GM23248 (cell line): ENCODE results near the gene DAB2IP. TPM values are rescaled to one million over a fixed set of nuclear protein-coding genes. Genes with fewer than 3 reads are reported as not detected.

ENCODE experiments used
- DNase-seq: peaks from one replicate; pipeline ENCODE4 v3.0.0-alpha.2; 2015
- H2AFZ ChIP-seq: fragments of 200-600 bp; sonication (generic); 2 replicates; pipeline ENCODE4 v1.6.1; 2016; ENCODE audit warnings: antibody characterized with exemption
- H3F3A ChIP-seq: fragments of 200-600 bp; sonication (generic); 2 replicates; pipeline ENCODE4 v1.6.1; 2016; ENCODE audit warnings: mild to moderate bottlenecking, antibody characterized with exemption, mixed run types; ENCODE audit not compliant: insufficient read depth
- H3K27ac ChIP-seq: fragments of 200-600 bp; sonication (generic); 2 replicates; pipeline ENCODE4 v1.5.1; 2016; ENCODE audit warnings: mild to moderate bottlenecking
- H3K27me3 ChIP-seq: fragments of 200-600 bp; sonication (generic); replicated peaks from 2 replicates; pipeline ENCODE4 v1.6.1; 2016; ENCODE audit warnings: mild to moderate bottlenecking; ENCODE audit not compliant: insufficient read depth
- H3K36me3 ChIP-seq: fragments of 200-600 bp; sonication (generic); 2 replicates; pipeline ENCODE4 v1.6.1; 2016; ENCODE audit warnings: low read depth, mild to moderate bottlenecking
- H3K4me1 ChIP-seq: fragments of 200-600 bp; sonication (generic); 2 replicates; pipeline ENCODE4 v1.6.1; 2016; ENCODE audit warnings: mild to moderate bottlenecking; ENCODE audit not compliant: insufficient read depth
- H3K4me2 ChIP-seq: fragments of 200-600 bp; sonication (generic); one replicate; pipeline ENCODE4 v1.6.1; 2016; ENCODE audit warnings: mild to moderate bottlenecking; ENCODE audit not compliant: unreplicated experiment
- H3K4me3 ChIP-seq: fragments of 200-600 bp; sonication (generic); 2 replicates; pipeline ENCODE4 v1.5.1; 2016; ENCODE audit warnings: mild to moderate bottlenecking
- H3K79me2 ChIP-seq: fragments of 200-600 bp; sonication (generic); 2 replicates; pipeline ENCODE4 v1.6.1; 2016; ENCODE audit warnings: mild to moderate bottlenecking; ENCODE audit not compliant: insufficient read depth
- H3K9ac ChIP-seq: fragments of 200-600 bp; sonication (generic); 2 replicates; pipeline ENCODE4 v1.6.1; 2016; ENCODE audit warnings: mild to moderate bottlenecking
- H3K9me2 ChIP-seq: fragments of 200-600 bp; sonication (generic); 2 replicates; pipeline ENCODE4 v1.6.1; 2016; ENCODE audit warnings: mixed run types, mild to moderate bottlenecking, moderate library complexity; ENCODE audit not compliant: insufficient read depth
- H3K9me3 ChIP-seq: fragments of 200-600 bp; sonication (generic); one replicate; pipeline ENCODE4 v1.6.1; 2017; ENCODE audit warnings: low read depth
- H4K20me1 ChIP-seq: fragments of 200-600 bp; sonication (generic); 2 replicates; pipeline ENCODE4 v1.6.0; 2016; ENCODE audit not compliant: insufficient read depth
- EZH2 ChIP-seq: fragments of 200-600 bp; sonication (generic); IDR thresholded peaks from 2 replicates; pipeline ENCODE4 v1.6.1; 2018; ENCODE audit warnings: antibody characterized with exemption, mild to moderate bottlenecking; ENCODE audit not compliant: insufficient read depth, poor library complexity, severe bottlenecking
- EZH2phosphoT487 ChIP-seq: fragments of 200-600 bp; sonication (generic); IDR thresholded peaks from 2 replicates; pipeline ENCODE4 v1.6.1; 2018; ENCODE audit warnings: antibody characterized with exemption, moderate library complexity, mild to moderate bottlenecking, low read depth; ENCODE audit not compliant: insufficient read depth
- WGBS, 2 experiments: methylation state at CpG; one replicate each; pipeline ENCODE4 v1.1.6; 2015 to 2017; ENCODE audit warnings: low lambda C conversion rate in 2 of 2, low coverage in 1 of 2; ENCODE audit errors: missing lambda C conversion rate in 2 of 2; 5-methylcytosine and 5-hydroxymethylcytosine counted together
- in situ Hi-C: fragments of 300-500 bp; cut with MboI; formaldehyde crosslinking; loops from 2 replicates; pipeline ENCODE4 v1.15.0; 2020
- polyA plus RNA-seq: library from polyadenylated mRNA; unstranded; fragments of >200 nt; fragmentation: Nextera tagmentation; extraction: Ambion mirVana; gene quantifications from 2 replicates; pipeline ENCODE4 v1.2.1, GENCODE V29; 2016
- total RNA-seq: library from RNA; depleted of rRNA; stranded (reverse); fragments of >200 nt; shearing (Covaris generic); gene quantifications from 2 replicates; pipeline ENCODE4 v1.2.3, GENCODE V29; 2014

Gene DAB2IP
- total and polyA plus RNA-seq, 2 experiments from 2014 or later = 2.6 to 19.7 TPM

DNA sequence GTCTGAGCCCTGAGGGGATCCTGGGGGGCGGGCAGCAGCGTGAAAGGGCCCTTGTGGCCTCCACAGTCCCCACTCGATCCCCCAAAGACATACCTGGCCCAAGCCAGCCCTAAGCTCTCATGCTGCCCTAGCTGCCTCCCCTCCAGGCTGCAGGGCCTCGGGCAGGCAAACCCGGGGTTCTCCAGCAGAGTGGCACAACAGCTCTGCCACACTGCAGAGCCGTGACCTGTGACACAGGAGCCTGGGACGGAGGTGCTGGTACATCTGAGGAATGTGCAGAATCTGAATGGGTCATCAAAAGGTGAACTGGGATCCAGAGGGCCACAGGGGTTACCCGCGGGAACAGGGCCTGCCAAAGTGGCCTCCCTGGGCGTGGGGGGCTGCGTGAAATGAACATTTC is 163.2 kb downstream of the DAB2IP start:
- Histone ChIP-seq H3K4me1 (peaks cover 3% of the 10 kb centered on the region; the same call in 1 of the 2 replicates), H3K9me2 (no peaks in the 10 kb centered on the region), H3K79me2 (no peaks in the 10 kb centered on the region), H3K27ac (no peak overlapping the region), H3F3A (no peaks in the 10 kb centered on the region), H4K20me1 (no peaks in the 10 kb centered on the region), H2AFZ (no peak overlapping the region), H3K27me3 (no peaks in the 10 kb centered on the region), H3K36me3 (no peaks in the 10 kb centered on the region), H3K4me3 (no peak overlapping the region), H3K9ac (no peak overlapping the region), H3K4me2 (no peak overlapping the region), H3K9me3 (no peaks in the 10 kb centered on the region)
- in situ Hi-C loops = no loop called here
- DNase-seq = no peak
- TF ChIP-seq EZH2 = no peak
- no peak for TF ChIP-seq EZH2phosphoT487
- WGBS, 2 experiments = 89 to 90% methylated on average over 11 of the region's 11 CpGs

DNA sequence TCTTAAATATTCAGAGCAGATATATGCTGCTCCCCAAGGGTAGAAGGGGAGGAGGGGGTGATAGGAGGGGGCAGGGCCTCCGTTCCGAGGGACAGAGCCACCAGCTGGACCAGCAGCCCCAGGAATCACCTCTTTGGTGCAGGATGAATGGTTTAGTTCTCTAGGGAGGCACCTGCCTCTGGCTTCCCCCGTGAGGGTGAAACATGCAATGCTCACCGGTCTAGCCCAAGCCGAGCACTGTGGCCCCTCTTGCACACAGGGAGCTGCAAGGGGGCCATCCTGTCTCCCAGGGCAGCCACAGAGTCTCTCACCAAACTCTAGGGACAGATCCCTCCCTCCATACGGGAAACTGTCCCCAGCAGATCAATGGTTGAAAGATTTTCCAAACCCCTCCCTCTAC is 163.7 kb downstream of the DAB2IP start:
- in situ Hi-C loops = no loop called here
- Histone ChIP-seq H4K20me1 (no peaks in the 10 kb centered on the region), H3K36me3 (no peaks in the 10 kb centered on the region), H3K79me2 (no peaks in the 10 kb centered on the region), H3K9ac (no peak overlapping the region), H2AFZ (no peak overlapping the region), H3F3A (no peaks in the 10 kb centered on the region), H3K9me2 (no peaks in the 10 kb centered on the region), H3K4me3 (no peak overlapping the region), H3K27ac (no peak overlapping the region), H3K27me3 (no peaks in the 10 kb centered on the region), H3K4me2 (no peak overlapping the region), H3K4me1 (peaks cover 8% of the 10 kb centered on the region), H3K9me3 (no peaks in the 10 kb centered on the region)
- TF ChIP-seq EZH2 = no peak
- no peak for TF ChIP-seq EZH2phosphoT487
- no peak for DNase-seq
- 61 to 63% methylated on average over 6 of the region's 6 CpGs for WGBS, 2 experiments

DNA sequence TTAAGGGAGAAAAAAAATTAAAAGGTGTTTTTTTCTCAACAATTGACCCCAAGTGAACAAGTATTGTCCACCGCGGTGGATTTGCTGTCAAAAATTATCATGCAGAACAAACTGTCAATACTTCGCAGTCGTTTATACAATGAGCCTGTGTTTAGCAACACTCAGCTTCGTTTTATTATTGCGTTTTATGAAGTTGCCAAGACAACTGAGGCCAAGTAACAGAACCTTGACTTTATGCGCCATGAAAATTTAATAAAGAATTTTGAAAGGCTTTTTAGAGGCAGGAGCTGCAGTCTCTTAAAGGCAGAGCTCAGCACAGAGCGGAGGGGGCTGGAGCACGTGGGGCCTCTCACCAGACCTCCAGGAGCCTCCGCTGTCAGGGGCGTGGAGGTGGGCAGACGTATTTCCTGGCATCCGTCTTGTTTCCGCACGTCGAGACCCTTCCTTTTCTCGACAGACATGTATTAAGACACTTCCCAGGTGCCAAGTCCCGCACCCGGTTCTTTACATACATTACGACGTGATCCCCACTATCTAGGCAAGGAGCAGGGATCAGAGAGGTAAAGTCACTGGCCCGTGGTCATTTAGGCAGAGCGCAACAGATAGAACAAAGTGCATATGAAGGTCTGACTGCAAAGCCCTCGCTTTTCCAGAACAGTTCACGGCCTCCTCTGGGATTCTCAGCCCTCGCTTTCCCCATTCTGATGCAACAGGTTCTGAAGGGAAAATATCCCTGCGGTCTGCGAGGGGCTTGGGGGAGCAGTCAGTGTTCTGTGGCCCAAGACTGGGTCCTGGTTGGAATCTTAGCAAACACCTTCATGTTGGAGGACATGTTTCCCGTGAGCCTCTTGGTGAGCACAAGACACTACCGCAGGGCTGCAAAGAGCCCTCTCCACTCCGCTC is 164.4 kb downstream of the DAB2IP start:
- no peaks in the 10 kb centered on the region for H3F3A ChIP-seq
- WGBS, 2 experiments = 76 to 77% methylated on average over 31 of the region's 31 CpGs
- peaks cover 10% of the 10 kb centered on the region for H3K4me1 ChIP-seq
- in situ Hi-C loops = no loop called here
- no peaks in the 10 kb centered on the region for H3K27me3 ChIP-seq
- H3K9me3 ChIP-seq = no peaks in the 10 kb centered on the region
- no peaks in the 10 kb centered on the region for H4K20me1 ChIP-seq
- no peak overlapping the region for H3K4me2 ChIP-seq
- no peaks in the 10 kb centered on the region for H3K9me2 ChIP-seq
- no peaks in the 10 kb centered on the region for H3K36me3 ChIP-seq
- H2AFZ ChIP-seq = no peak overlapping the region
- TF ChIP-seq EZH2 (no peak), EZH2phosphoT487 (no peak)
- no peak for DNase-seq
- H3K79me2 ChIP-seq = no peaks in the 10 kb centered on the region
- no peak overlapping the region for H3K27ac ChIP-seq
- no peak overlapping the region for H3K9ac ChIP-seq
- no peak overlapping the region for H3K4me3 ChIP-seq

DNA sequence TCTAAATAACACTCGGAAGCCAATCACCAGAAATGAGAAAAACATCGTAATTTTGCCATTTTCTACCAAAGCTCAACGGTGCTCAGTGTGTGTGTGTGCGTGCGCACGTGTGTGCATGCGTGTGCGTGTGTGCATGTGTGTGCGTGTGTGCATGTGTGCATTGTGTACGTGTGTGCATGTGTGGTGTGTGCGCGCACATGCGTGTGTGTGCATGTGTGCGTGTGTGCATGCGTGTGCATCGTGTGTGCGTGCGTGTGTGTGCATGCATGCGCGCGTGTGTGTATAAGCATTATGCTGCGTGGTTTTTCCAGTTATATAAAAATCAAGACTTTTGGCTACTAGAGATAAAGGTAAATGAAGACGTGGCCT is 165.0 kb downstream of the DAB2IP start:
- Histone ChIP-seq H3K27ac (no peak overlapping the region), H3K9me3 (no peaks in the 10 kb centered on the region), H2AFZ (no peak overlapping the region), H3K36me3 (no peaks in the 10 kb centered on the region), H3K27me3 (no peaks in the 10 kb centered on the region), H3K4me3 (no peak overlapping the region), H4K20me1 (no peaks in the 10 kb centered on the region), H3K9ac (no peak overlapping the region), H3K79me2 (no peaks in the 10 kb centered on the region), H3F3A (no peaks in the 10 kb centered on the region), H3K4me2 (no peak overlapping the region), H3K9me2 (no peaks in the 10 kb centered on the region), H3K4me1 (peaks cover 10% of the 10 kb centered on the region)
- TF ChIP-seq EZH2phosphoT487 = no peak
- no peak for TF ChIP-seq EZH2
- in situ Hi-C loops = no loop called here
- DNase-seq = no peak
- WGBS, 2 experiments = 82 to 87% methylated on average over 23 of the region's 23 CpGs
